ENCODE results near the gene GANAB.
"Not testable (repeated sequence)": the region's sequence is repeated elsewhere in the genome, so short reads cannot be mapped to it uniquely, and the experiment has no call there.

Gene GANAB

DNA sequence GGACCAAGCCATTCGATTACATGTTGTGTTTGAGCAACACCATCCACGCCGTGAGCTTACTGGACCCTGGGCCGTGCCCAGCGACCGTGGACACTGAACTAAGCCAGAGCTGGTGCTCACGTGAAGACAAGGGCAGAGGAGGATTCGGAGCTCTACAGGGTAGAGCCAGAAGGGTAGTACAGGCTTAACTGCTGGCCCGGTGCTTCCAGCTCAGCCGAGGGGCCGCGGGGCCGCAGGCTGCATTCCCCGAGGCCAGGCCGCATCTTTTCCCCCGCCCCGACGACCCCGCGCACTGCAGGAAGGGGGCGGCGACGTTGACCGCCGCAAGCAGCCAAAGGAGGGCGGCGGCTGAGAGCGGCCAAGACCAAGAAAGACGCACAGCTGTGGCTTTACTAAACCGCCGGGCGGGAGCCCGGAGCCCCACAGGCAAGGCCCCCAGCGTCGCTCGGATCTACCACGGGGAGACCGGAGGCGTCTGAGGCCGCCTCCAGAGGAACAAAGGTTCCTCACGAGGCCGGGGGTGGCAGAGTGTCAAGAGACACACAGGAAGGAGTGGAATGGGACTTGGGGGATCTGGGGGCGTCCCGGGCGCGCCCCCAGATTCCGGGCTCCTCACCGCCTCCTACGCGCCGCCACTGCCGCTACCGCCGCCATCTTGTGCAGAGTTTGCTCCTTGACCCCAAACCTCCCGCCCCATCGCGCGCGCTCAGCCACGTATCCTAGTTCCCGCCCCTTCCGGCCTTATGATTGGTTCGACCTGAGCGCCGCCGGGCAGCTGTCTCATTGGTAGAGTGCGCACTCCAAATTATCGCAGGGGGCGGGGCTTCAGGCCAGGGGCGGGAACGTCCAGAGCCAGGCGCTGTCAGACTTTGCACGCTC, at the start of gene GANAB:
GANAB (minus strand) TSS at position 668 of the 879 bp plus-strand sequence; CDS start at position 654, 14 bp downstream.
- ATAC-seq, result peak; percentile 99

DNA sequence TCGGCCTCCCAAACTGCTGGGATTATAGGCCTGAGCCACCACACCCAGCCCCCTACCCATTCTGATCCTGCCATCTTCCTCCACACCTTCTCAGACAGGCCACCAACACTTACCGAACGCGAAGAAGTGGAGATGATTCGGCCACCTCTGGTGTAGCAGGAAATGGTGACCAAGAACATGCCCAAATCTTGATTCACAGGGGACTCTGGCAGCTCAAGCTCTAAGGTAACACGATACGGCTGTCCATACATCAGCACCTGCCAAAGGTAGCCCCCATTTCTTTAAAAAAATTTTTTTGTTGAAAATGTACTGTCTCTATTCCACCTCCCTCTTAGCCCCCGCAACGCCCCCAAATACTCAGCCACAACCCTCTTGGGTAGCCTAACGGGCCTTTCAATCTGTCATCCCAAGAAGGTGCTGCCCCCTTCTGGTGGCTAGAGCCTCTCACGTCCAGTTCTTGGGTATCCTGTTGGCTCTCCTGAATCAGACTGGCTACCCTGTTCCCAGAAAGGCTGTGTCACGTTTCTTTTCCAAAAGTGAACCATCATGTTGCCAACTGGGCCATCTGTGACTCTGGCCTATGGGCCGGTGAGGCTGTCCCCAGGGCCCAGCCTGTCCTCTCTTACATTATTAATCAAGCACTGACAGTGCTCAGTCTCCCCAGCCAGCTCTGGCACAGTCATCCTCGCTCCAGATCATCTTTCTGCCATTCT, 48.2 kb upstream of the GANAB start:
- peak; percentile 91 for ATAC-seq
- no peak for TF ChIP-seq PPARA (CRISPR knock-in tag; IDR thresholded peaks at IDR 0.05; ENCODE audit: borderline replicate concordance)
- no peak for TF ChIP-seq RARB (CRISPR knock-in tag; IDR thresholded peaks at IDR 0.05)
- no peak for TF ChIP-seq ZNF8 (CRISPR knock-in tag; IDR thresholded peaks at IDR 0.05)
- no peak for TF ChIP-seq ISL1 (CRISPR knock-in tag; IDR thresholded peaks at IDR 0.05)
- no peak for TF ChIP-seq ZNF70 (CRISPR knock-in tag; IDR thresholded peaks at IDR 0.05)
- no peak for TF ChIP-seq CREB5 (CRISPR knock-in tag; IDR thresholded peaks at IDR 0.05; ENCODE audit: low read depth)
- TF ChIP-seq ZFP3 (CRISPR knock-in tag; IDR thresholded peaks at IDR 0.05), result no peak
- TF ChIP-seq CSDC2 (CRISPR knock-in tag; IDR thresholded peaks at IDR 0.05), result no peak
- TF ChIP-seq TCF4 (CRISPR knock-in tag; IDR thresholded peaks at IDR 0.05; ENCODE audit: borderline replicate concordance), result no peak
- TF ChIP-seq ARNTL (CRISPR knock-in tag; IDR thresholded peaks at IDR 0.05; ENCODE audit: borderline replicate concordance, low read depth), result no peak
- TF ChIP-seq OSR1 (CRISPR knock-in tag; IDR thresholded peaks at IDR 0.05), result no peak
- TF ChIP-seq GLIS3 (CRISPR knock-in tag; IDR thresholded peaks at IDR 0.05), result no peak
- TF ChIP-seq ESRRG (CRISPR knock-in tag; IDR thresholded peaks at IDR 0.05), result no peak
- no peak for TF ChIP-seq ZNF565 (CRISPR knock-in tag; conservative IDR thresholded peaks at IDR 0.05; ENCODE audit: low read depth)
- no peak for TF ChIP-seq SNAI2 (CRISPR knock-in tag; IDR thresholded peaks at IDR 0.05)
- TF ChIP-seq BACH2 (CRISPR knock-in tag; IDR thresholded peaks at IDR 0.05; ENCODE audit: borderline replicate concordance), result no peak
- TF ChIP-seq TOX (CRISPR knock-in tag; IDR thresholded peaks at IDR 0.05; ENCODE audit: borderline replicate concordance), result no peak

More for the DNA sequence above, at the start of gene GANAB:
- TF ChIP-seq, protein P1, sequence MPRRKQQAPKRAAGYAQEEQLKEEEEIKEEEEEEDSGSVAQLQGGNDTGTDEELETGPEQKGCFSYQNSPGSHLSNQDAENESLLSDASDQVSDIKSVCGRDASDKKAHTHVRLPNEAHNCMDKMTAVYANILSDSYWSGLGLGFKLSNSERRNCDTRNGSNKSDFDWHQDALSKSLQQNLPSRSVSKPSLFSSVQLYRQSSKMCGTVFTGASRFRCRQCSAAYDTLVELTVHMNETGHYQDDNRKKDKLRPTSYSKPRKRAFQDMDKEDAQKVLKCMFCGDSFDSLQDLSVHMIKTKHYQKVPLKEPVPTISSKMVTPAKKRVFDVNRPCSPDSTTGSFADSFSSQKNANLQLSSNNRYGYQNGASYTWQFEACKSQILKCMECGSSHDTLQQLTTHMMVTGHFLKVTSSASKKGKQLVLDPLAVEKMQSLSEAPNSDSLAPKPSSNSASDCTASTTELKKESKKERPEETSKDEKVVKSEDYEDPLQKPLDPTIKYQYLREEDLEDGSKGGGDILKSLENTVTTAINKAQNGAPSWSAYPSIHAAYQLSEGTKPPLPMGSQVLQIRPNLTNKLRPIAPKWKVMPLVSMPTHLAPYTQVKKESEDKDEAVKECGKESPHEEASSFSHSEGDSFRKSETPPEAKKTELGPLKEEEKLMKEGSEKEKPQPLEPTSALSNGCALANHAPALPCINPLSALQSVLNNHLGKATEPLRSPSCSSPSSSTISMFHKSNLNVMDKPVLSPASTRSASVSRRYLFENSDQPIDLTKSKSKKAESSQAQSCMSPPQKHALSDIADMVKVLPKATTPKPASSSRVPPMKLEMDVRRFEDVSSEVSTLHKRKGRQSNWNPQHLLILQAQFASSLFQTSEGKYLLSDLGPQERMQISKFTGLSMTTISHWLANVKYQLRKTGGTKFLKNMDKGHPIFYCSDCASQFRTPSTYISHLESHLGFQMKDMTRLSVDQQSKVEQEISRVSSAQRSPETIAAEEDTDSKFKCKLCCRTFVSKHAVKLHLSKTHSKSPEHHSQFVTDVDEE (CRISPR knock-in tag; IDR thresholded peaks at IDR 0.05), result no peak
- 0 out of 2 replicates have a peak, but pooled peaks have one; percentile 39 for TF ChIP-seq GLIS3 (CRISPR knock-in tag; IDR thresholded peaks at IDR 0.05)

- ATAC-seq, result not testable (repeated sequence)
Observed at GRCh38 chr11:62693624-62694023, 47.2 kb upstream of the GANAB start.

GRCh38 chr11:62689421-62690183, 43.2 kb upstream of the GANAB start, which contains the start of gene LRRN4CL:
LRRN4CL (minus strand) TSS chr11:62689530; CDS start chr11:62688508, 1,022 bp downstream.
- peak; percentile 14 for ATAC-seq
- TF ChIP-seq ZFP3 (CRISPR knock-in tag; IDR thresholded peaks at IDR 0.05), result no peak
- TF ChIP-seq, protein P1 (CRISPR knock-in tag; IDR thresholded peaks at IDR 0.05), result no peak
- no peak for TF ChIP-seq SNAI2 (CRISPR knock-in tag; IDR thresholded peaks at IDR 0.05)
- no peak for TF ChIP-seq CSDC2 (CRISPR knock-in tag; IDR thresholded peaks at IDR 0.05)
- no peak for TF ChIP-seq ZNF8 (CRISPR knock-in tag; IDR thresholded peaks at IDR 0.05)
- no peak for TF ChIP-seq BACH2 (CRISPR knock-in tag; IDR thresholded peaks at IDR 0.05; ENCODE audit: borderline replicate concordance)
- TF ChIP-seq ZC3H10 (CRISPR knock-in tag; IDR thresholded peaks at IDR 0.05), result no peak
- TF ChIP-seq, protein P2, sequence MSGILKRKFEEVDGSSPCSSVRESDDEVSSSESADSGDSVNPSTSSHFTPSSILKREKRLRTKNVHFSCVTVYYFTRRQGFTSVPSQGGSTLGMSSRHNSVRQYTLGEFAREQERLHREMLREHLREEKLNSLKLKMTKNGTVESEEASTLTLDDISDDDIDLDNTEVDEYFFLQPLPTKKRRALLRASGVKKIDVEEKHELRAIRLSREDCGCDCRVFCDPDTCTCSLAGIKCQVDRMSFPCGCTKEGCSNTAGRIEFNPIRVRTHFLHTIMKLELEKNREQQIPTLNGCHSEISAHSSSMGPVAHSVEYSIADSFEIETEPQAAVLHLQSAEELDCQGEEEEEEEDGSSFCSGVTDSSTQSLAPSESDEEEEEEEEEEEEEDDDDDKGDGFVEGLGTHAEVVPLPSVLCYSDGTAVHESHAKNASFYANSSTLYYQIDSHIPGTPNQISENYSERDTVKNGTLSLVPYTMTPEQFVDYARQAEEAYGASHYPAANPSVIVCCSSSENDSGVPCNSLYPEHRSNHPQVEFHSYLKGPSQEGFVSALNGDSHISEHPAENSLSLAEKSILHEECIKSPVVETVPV (CRISPR knock-in tag; IDR thresholded peaks at IDR 0.05), result no peak
- TF ChIP-seq, protein P3, sequence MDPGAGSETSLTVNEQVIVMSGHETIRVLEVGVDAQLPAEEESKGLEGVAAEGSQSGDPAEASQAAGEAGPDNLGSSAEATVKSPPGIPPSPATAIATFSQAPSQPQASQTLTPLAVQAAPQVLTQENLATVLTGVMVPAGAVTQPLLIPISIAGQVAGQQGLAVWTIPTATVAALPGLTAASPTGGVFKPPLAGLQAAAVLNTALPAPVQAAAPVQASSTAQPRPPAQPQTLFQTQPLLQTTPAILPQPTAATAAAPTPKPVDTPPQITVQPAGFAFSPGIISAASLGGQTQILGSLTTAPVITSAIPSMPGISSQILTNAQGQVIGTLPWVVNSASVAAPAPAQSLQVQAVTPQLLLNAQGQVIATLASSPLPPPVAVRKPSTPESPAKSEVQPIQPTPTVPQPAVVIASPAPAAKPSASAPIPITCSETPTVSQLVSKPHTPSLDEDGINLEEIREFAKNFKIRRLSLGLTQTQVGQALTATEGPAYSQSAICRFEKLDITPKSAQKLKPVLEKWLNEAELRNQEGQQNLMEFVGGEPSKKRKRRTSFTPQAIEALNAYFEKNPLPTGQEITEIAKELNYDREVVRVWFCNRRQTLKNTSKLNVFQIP (CRISPR knock-in tag; IDR thresholded peaks at IDR 0.05; ENCODE audit: borderline replicate concordance, low read depth), result no peak
- no peak for TF ChIP-seq TCF4 (CRISPR knock-in tag; IDR thresholded peaks at IDR 0.05; ENCODE audit: borderline replicate concordance)
- no peak for TF ChIP-seq ZNF565 (CRISPR knock-in tag; conservative IDR thresholded peaks at IDR 0.05; ENCODE audit: low read depth)
- TF ChIP-seq RARB (CRISPR knock-in tag; IDR thresholded peaks at IDR 0.05), result no peak
